B cell (primary cell): ENCODE measurements around the gene SPIRE1.

Source experiments
- CTCF ChIP-seq: fragments of 200-600 bp; IDR thresholded peaks from one replicate; pipeline ENCODE4 v1.8.0; 2022; ENCODE audit warnings: antibody characterized with exemption, mild to moderate bottlenecking
- EZH2 ChIP-seq: IDR thresholded peaks from 2 replicates; pipeline ENCODE4 v1.6.1; 2012; ENCODE audit warnings: borderline replicate concordance, low read depth, mild to moderate bottlenecking, moderate library complexity, low read length; ENCODE audit not compliant: insufficient read depth, poor library complexity, severe bottlenecking

GRCh38 chr18:12656938-12657683 is 796 bp downstream of the SPIRE1 start:
- TF ChIP-seq CTCF (no peak), EZH2 (no peak)
